ENCODE measurements around the gene RDX. TPM values are rescaled to one million over a fixed set of nuclear protein-coding genes. Genes with fewer than 3 reads are reported as not detected.

RDX gene
- total and polyA plus RNA-seq, 2 of the 4 experiments (the other 2 are of a cell fraction), result 61.1 to 72.4 TPM

- in situ Hi-C loops (cut with MboI; ENCODE audit: low sequenced_read_pairs) (no loop called here), dilution Hi-C loops (cut with HindIII; ENCODE audit: low sequenced_read_pairs, unreplicated experiment) (no loop called here), intact Hi-C loops (cut with micrococcal nuclease) (no loop called here)
- H3K4ac ChIP-seq (ENCODE audit: low read depth, low read length), result no peak overlapping the region
- no peak overlapping the region for H2BK120ac ChIP-seq (ENCODE audit: low read depth, low read length)
- no peaks in the 10 kb centered on the region for H3K36me3 ChIP-seq (ENCODE audit: control insufficient read depth, insufficient read depth, low read length)
- H4K5ac ChIP-seq (ENCODE audit: low read depth, low read length), result no peak overlapping the region
- no peak overlapping the region for H3K4me3 ChIP-seq (ENCODE audit: insufficient read depth, low read depth, low read length)
- BruUV-seq (replicated peaks), result no TSS peak
- H3K27ac ChIP-seq (ENCODE audit: insufficient read depth, low read length), result no peak overlapping the region
- no peaks in the 10 kb centered on the region for H3K79me1 ChIP-seq (ENCODE audit: low read depth in 1 of 2, low read length in 2 of 2)
- ChIA-PET POLR2A (ENCODE audit: unreplicated experiment) (no interaction called here), CTCF (interaction anchor here (0.6 kb wide), 1 partner anchor 11 kb away, joined by 4 read pairs; no protein-coding TSS in a partner anchor)
- no peak overlapping the region for H2AK9ac ChIP-seq (replicated peaks; ENCODE audit: low read depth, low read length, poor library complexity)
- H4K20me1 ChIP-seq (ENCODE audit: insufficient read depth, low read length), result no peaks in the 10 kb centered on the region
- no peaks in the 10 kb centered on the region for H3K27me3 ChIP-seq (ENCODE audit: control insufficient read depth, insufficient read depth, low read length)
- no peak overlapping the region for H4K8ac ChIP-seq (ENCODE audit: low read depth in 2 of 2, low read length in 2 of 2)
- no peak overlapping the region for H3K18ac ChIP-seq (ENCODE audit: low read depth, low read length)
- H3K9me1 ChIP-seq (ENCODE audit: insufficient read depth, low read length), result no peaks in the 10 kb centered on the region
- H2BK5ac ChIP-seq (ENCODE audit: low read depth, low read length, poor library complexity, severe bottlenecking), result no peak overlapping the region
- no peak overlapping the region for H2BK15ac ChIP-seq (ENCODE audit: low read depth, low read length)
- no peak overlapping the region for H4K91ac ChIP-seq (ENCODE audit: insufficient read depth, low read depth, low read length)
- no peak overlapping the region for H3K56ac ChIP-seq (ENCODE audit: extremely low read depth, insufficient read depth, low read length)
- H2BK20ac ChIP-seq (ENCODE audit: low read depth, low read length), result no peak overlapping the region
- no peak overlapping the region for H3K4me2 ChIP-seq (ENCODE audit: low read depth, low read length)
- H2AFZ ChIP-seq (replicated peaks; ENCODE audit: low read length, poor library complexity), result no peak overlapping the region
- no peak overlapping the region for H3K9ac ChIP-seq (ENCODE audit: low read depth, low read length)
- TF ChIP-seq CHD1 (IDR thresholded peaks at IDR 0.05; ENCODE audit: low read depth, low read length) (no peak), CEBPB (IDR thresholded peaks at IDR 0.05; ENCODE audit: low read depth, low read length) (0 out of 2 replicates have a peak, but pooled peaks have one; percentile 2)
- WGBS, 2 experiments (ENCODE audit: extremely low coverage in 2 of 2, insufficient read length in 1 of 2), result no CpG with 5 or more reads among the region's 3 CpGs
- H3K9me3 ChIP-seq (ENCODE audit: control insufficient read depth, insufficient read depth, low read length), result no peaks in the 10 kb centered on the region
- H2AK5ac ChIP-seq (ENCODE audit: low read depth, low read length), result no peak overlapping the region
- DNase-seq (peak; percentile 49), ATAC-seq (ENCODE audit: low read depth) (no peak)
- H3K23ac ChIP-seq (ENCODE audit: low read depth, low read length), result no peak overlapping the region
- no peak overlapping the region for H3K14ac ChIP-seq (replicated peaks; ENCODE audit: low read depth, low read length)
- peaks cover 2% of the 10 kb centered on the region; the same call in 1 of the 2 replicates for H3K4me1 ChIP-seq (ENCODE audit: control insufficient read depth, insufficient read depth, low read length)
These were observed 21.1 kb upstream of the RDX start for GRCh38 chr11:110317516-110317932.
